CD4-positive, alpha-beta T cell (primary cell): ENCODE data around the gene OR56A3. TPM values are rescaled to one million over a fixed set of nuclear protein-coding genes. Genes with fewer than 3 reads are reported as not detected.

ENCODE experiments used
- ATAC-seq: fragments of 200-7000 bp; cut with Tn5 transposase; one replicate; pipeline ENCODE4 v1.10.0; 2022; ENCODE audit warnings: mild to moderate bottlenecking; ENCODE audit not compliant: poor library complexity
- CTCF ChIA-PET: fragments of 350-600 bp; sonication (Branson Sonifier 250); formaldehyde crosslinking; loops from one replicate; lab custom pipeline; 2021; ENCODE audit warnings: antibody characterized with exemption, inconsistent platforms; lab: Charles Lee
- POLR2A ChIA-PET: fragments of 350-600 bp; sonication (Branson Sonifier 250); formaldehyde crosslinking; loops from one replicate; lab custom pipeline; 2021; ENCODE audit warnings: antibody characterized with exemption, inconsistent platforms; lab: Charles Lee
- DNase-seq, 14 experiments: peaks; one replicate each; pipeline ENCODE4 v3.0.0-alpha.2; 2013 to 2020; ENCODE audit warnings: mixed read lengths in 2 of 14
- H3K27ac ChIP-seq, 2 donors: one replicate each; pipeline versions ENCODE4 v1.5.1 to v1.7.0; 2013; ENCODE audit warnings: low read length in 2 of 2, low read depth in 1 of 2, mild to moderate bottlenecking in 1 of 2
- H3K27me3 ChIP-seq, 2 experiments: 1 replicate in 1 of 2; 2 replicates in 1 of 2; pipeline versions ENCODE4 v1.6.1 to v1.7.0; 2013; ENCODE audit warnings: low read length in 2 of 2, control low read depth in 1 of 2, mild to moderate bottlenecking in 1 of 2, moderate library complexity in 1 of 2; ENCODE audit not compliant: insufficient read depth in 2 of 2, control insufficient read depth in 1 of 2
- H3K36me3 ChIP-seq: one replicate; pipeline ENCODE4 v1.6.1; 2013; ENCODE audit warnings: low read length, control low read depth; ENCODE audit not compliant: insufficient read depth
- H3K4me1 ChIP-seq: one replicate; pipeline ENCODE4 v1.6.1; 2013; ENCODE audit warnings: low read length, control low read depth; ENCODE audit not compliant: insufficient read depth
- H3K4me3 ChIP-seq: one replicate; pipeline ENCODE4 v1.5.1; 2013; ENCODE audit warnings: mild to moderate bottlenecking, low read length, moderate library complexity
- H3K9me3 ChIP-seq, 2 experiments: 1 replicate in 1 of 2; 2 replicates in 1 of 2; pipeline versions ENCODE4 v1.6.1 to v1.7.0; 2013; ENCODE audit warnings: low read length in 2 of 2, mild to moderate bottlenecking in 2 of 2, control low read depth in 1 of 2, moderate library complexity in 1 of 2; ENCODE audit not compliant: control insufficient read depth in 1 of 2, insufficient read depth in 1 of 2
- H3K27ac Mint-ChIP-seq: one replicate; pipeline ENCODE4 v1.8.0; 2020; ENCODE audit warnings: mixed read lengths
- H3K27me3 Mint-ChIP-seq: one replicate; pipeline ENCODE4 v1.8.0; 2021; ENCODE audit warnings: mixed read lengths
- H3K36me3 Mint-ChIP-seq: one replicate; pipeline ENCODE4 v1.8.0; 2021; ENCODE audit warnings: low read depth, mixed read lengths
- H3K4me1 Mint-ChIP-seq: one replicate; pipeline ENCODE4 v1.8.0; 2021; ENCODE audit warnings: low read depth, mixed read lengths
- H3K4me3 Mint-ChIP-seq: one replicate; pipeline ENCODE4 v1.8.0; 2020; ENCODE audit warnings: mild to moderate bottlenecking, mixed read lengths
- H3K9me3 Mint-ChIP-seq: one replicate; pipeline ENCODE4 v1.8.0; 2020; ENCODE audit warnings: mixed read lengths
- CTCF ChIP-seq: fragments of 200-600 bp; IDR thresholded peaks from one replicate; pipeline ENCODE4 v1.8.0; 2022; ENCODE audit warnings: antibody characterized with exemption, mild to moderate bottlenecking
- intact Hi-C, 2 experiments: fragments of 100-400 bp; cut with DNase I in 1 of 2; cut with micrococcal nuclease in 1 of 2; formaldehyde crosslinking; loops; one replicate each; pipeline versions ENCODE4 v1.15.1 to v1.9.0; 2023 to 2025; cut with DNase I, micrococcal nuclease
- total RNA-seq, 174 experiments: library from RNA in 2 of 174; stranded (reverse) in 2 of 174; gene quantifications; one replicate each; pipeline ENCODE4 v1.2.3 and lab custom pipeline; 2021 to 2026

Gene OR56A3
- total RNA-seq, 2 experiments from 2014 or later: not detected

DNA sequence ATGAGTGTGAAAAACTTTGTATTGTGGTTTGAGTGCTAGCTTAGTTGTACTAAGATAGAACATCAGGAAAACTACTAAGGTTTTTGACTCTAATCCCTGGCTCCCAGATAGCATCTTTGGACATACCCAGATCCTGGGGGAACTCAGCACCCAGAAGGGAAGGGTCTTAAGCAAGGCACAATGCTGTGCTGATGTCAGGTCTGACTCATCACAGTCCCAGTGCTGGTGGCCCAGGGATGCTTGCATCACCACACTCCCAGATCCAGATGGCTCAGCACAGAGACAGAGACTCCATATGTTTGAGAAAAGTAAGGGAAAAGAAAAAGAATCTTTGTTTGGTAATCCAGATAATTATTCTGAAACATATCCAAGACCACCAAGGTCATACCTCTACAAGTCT lies 18.3 kb upstream of the OR56A3 start:
- Histone ChIP-seq H3K4me1 (no peaks in the 10 kb centered on the region), H3K9me3 (peaks cover 0 to 19% of the 10 kb centered on the region in 2 experiments), H3K4me3 (no peak overlapping the region), H3K36me3 (no peaks in the 10 kb centered on the region), H3K27me3 (no peaks in the 10 kb centered on the region), H3K27ac (no peak overlapping the region)
- Mint-ChIP-seq H3K4me3 (no peak overlapping the region), H3K9me3 (peaks cover 7% of the 10 kb centered on the region), H3K27ac (no peak overlapping the region), H3K27me3 (no peaks in the 10 kb centered on the region), H3K4me1 (no peaks in the 10 kb centered on the region), H3K36me3 (no peaks in the 10 kb centered on the region)
- POLR2A ChIA-PET: no interaction called here
- ATAC-seq (no peak), DNase-seq (no peak)
- CTCF ChIA-PET: no interaction called here
- intact Hi-C loops: no loop called here
- TF ChIP-seq CTCF: no peak

DNA sequence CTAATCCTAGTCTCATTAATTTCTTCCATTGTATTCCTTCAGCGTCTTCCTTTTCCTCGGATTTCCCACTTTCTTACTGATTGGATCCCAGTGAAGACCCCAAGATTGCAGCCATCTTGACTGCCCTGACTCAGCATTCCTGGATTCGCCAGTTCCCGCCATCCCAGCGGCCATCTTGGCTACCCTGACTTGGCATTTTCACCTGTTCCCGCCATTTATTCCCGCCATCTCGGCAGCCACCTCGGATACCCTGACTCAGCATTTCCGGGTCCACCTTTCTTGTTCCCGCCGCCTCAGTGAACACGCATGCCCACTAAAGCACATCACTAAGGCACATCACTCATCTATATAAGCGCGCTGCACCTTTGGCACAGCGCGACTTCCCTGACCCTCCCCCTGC lies 13.8 kb upstream of the OR56A3 start:
- Histone ChIP-seq H3K36me3 (no peaks in the 10 kb centered on the region), H3K9me3 (peaks cover 0 to 49% of the 10 kb centered on the region in 2 experiments), H3K4me3 (no peak overlapping the region), H3K27ac (no peak overlapping the region), H3K4me1 (no peaks in the 10 kb centered on the region), H3K27me3 (no peaks in the 10 kb centered on the region)
- Mint-ChIP-seq H3K27me3 (no peaks in the 10 kb centered on the region), H3K4me3 (no peak overlapping the region), H3K9me3 (peaks cover 10% of the 10 kb centered on the region), H3K4me1 (no peaks in the 10 kb centered on the region), H3K27ac (no peak overlapping the region), H3K36me3 (no peaks in the 10 kb centered on the region)
- DNase-seq (no peak), ATAC-seq (no peak)
- TF ChIP-seq CTCF: no peak
- intact Hi-C loops: no loop called here
- ChIA-PET CTCF (no interaction called here), POLR2A (no interaction called here)

- no peaks in the 10 kb centered on the region for H3K36me3 ChIP-seq
- H3K9me3 ChIP-seq: peaks cover 0 to 44% of the 10 kb centered on the region in 2 experiments
- no peak overlapping the region for H3K27ac ChIP-seq
- intact Hi-C loops: no loop called here
- DNase-seq (no peak), ATAC-seq (no peak)
- H3K27me3 Mint-ChIP-seq: no peaks in the 10 kb centered on the region
- no peaks in the 10 kb centered on the region for H3K4me1 Mint-ChIP-seq
- no peaks in the 10 kb centered on the region for H3K36me3 Mint-ChIP-seq
- CTCF ChIA-PET: no interaction called here
- no peak overlapping the region for H3K4me3 ChIP-seq
- H3K9me3 Mint-ChIP-seq: peaks cover 10% of the 10 kb centered on the region
- H3K4me1 ChIP-seq: no peaks in the 10 kb centered on the region
- no peak overlapping the region for H3K4me3 Mint-ChIP-seq
- TF ChIP-seq CTCF: no peak
- H3K27me3 ChIP-seq: no peaks in the 10 kb centered on the region
- H3K27ac Mint-ChIP-seq: no peak overlapping the region
- POLR2A ChIA-PET: no interaction called here
Measured at GRCh38 chr11:5928811-5929210, 13.2 kb upstream of the OR56A3 start.
